ENCODE results near the gene RPL36.
A peak's percentile ranks its signal among the peaks of the same experiment; 100 is the strongest.
"Not testable (repeated sequence)": the region's sequence is repeated elsewhere in the genome, so short reads cannot be mapped to it uniquely, and the experiment has no call there.

Gene RPL36

DNA sequence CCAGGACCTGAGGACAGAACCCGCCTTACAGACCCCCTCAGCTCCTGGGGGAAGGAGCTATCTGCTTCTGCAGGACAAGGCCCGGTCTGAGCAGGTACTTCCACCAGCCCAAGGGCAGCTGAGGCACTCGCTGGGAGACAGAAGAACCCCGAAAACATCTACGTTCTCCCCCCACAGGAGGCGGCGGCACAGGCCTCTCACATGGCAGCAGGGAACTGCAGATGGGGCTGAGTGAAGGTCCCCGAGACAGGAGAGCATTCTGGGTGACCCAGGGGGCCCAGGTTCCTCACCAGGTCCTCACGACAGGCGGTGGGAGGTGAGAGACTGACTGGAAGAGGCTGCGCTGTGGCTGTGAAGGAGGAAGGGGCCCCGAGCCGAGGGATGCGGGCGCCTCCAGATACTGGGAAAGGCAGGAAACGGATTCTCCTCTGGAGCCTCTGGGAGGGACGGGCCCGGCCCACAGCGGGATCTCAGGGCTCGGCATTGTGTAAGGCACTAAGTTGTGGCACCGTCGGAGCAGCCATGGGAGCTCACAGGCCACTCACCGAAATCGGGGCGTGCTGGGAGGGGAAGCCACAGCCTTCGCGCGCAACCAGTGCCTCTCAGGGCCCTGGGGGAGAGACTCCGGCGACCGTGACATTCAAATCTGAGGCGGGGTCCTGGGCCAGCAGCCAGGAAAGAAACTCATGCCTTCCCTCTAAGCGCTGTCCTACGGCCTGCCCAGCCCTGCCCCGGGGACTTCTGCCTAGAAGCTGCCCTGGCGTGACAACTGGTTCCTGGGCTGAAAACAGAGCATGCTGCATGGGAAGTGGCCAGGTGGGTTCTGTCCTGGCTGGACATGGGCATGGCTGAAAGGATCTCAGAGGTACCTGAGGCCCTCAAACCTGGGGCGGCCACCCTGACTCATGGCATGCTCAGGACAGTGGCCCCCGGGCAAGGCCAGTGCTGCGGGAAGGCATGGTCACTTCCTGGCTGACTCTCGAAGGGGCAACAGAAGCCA, 14.0 kb downstream of the RPL36 start:
- DNase-seq, result no peak

DNA sequence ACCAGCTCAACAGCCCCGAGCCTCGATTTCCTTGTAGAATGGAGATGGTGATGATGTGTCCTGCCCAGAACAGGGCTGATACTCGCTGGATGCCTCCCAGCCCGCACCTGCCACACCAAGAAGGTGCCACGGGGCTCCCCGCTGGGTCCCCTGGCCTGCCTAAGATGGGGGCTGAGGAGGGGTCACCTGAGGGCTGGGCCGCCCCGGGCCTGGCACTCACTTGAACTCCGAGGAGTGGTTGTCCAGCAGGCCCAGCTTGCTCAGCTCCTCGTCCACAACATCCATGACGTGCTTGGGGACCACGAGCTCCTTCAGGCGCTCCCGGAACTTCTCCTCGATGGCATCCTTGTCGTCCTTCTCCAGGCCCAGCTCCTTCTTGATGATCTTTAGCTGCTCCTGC, 15.5 kb downstream of the RPL36 start:
- no peak for DNase-seq

DNA sequence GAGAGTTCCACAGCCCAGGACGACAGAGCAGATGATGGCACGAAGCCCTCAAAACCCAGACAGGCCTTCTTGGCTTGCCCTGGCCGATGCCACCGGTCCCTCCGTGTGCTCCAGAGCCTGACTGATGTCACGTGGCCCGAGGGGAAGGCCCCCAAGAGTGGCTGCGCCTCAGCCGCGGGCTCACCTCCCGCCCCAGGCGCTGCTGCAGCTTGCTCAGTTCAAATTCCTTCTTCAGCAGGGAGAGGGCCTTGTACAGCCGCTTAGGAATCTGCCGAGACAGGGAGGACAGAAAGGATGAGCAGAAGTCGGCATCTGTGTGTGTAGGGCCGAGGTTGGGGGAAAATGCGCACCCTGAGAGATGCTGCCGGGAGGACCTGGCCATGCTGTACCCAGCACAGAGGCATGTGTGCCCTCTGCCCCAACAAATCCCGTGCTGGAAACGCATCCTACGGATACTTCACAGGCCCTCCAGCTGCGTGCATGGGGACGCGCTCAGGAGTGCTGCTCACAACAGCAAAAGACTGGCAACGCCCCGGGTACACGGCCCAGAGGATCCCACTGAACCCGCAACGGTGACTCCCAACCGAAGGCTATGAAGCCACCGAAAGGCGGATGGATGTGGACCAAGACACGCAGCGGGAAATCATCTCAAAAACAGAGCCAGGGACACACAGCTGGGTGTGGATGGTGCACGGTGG, 16.9 kb downstream of the RPL36 start:
- DNase-seq, result no peak

DNA sequence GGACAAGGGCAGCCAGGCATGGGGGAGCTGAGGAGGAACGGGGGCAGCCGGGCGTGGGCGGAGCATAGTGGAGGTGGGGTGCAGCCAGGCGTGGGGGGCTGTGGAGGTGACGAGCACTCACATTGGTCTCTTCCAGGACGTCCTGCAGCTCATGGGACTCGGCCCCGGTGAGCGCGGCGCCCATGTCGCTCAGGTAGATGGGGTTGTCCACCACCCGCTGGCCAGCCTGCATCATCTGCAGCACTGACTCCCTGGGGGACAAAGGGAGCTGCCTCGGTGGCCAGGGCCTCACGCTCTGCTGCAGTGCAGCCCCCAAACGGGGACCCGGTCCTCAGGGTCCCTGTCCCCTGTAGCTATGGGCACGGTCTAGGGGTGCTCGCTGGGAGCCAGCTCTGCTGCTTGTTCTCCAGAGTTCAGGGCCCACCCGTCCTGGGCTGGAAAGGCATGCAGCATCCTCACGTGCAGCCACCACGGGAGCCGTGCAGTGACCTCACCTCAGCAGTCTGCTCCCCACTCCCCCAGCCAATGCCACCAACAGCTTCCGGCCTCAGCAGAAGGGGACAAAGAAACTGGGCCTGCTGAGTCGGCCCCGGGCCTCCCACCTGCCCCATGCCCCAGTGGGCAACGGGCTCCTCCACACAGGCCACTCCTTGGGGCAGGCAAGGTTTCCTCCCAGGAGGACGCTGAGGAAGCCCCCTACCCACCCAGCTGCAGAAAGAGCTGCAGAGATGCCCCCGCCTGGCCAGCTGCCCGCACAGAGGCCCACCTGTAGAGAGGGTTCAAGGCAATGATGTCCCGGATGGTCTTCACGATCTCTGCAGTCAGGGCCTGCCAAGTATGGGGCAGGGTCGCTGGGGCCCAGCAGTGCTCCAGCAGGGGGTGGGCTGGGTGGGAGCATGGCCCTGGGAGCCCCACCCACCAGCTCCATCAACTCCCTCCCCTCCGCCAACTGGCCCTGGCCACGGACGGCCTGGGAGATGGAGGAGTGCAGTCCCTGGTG, 17.8 kb downstream of the RPL36 start:
- DNase-seq, result no peak

DNA sequence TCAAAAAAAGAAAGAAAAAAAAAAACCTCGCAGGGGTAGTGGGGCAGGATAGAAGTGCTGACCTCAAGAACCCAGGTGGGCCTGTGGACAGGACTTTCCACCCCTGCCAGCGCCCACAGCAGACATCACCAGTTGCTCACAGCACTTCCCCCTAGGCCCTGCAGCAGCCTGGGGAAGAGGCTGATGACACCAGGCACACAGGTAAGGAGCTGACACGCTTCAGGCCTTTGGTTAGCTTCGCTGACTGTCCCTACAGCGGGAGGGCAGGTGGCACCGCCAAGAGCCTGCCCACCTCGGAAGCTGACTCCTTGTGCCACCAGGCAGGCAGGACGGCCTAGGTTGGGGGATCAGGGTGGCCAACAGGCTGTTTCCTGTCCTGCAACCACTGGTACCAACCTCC, 20.9 kb downstream of the RPL36 start:
- DNase-seq, result no peak

DNA sequence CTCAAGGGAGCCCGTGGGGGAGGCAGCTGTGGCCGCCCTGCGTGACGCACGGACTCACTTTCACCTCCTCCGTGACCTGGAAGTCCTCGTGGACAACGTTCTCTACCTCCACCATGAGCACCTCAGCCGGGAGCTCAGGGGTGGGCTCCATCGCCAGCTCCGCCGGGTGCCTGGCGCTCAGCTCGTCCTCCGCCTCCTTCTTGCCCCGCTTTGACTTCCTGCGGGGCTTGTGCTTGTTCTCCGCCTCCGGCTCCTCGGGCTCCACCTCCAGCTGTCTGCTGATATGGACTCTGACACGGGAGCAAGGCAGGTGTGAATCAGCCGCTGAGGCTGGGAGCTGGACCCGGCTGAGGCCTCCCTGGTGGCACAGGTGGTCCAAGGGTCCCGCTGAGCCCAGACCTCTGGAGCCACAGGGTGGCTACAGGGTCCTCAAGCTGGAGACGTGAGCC, 21.6 kb downstream of the RPL36 start:
- DNase-seq, result no peak

DNA sequence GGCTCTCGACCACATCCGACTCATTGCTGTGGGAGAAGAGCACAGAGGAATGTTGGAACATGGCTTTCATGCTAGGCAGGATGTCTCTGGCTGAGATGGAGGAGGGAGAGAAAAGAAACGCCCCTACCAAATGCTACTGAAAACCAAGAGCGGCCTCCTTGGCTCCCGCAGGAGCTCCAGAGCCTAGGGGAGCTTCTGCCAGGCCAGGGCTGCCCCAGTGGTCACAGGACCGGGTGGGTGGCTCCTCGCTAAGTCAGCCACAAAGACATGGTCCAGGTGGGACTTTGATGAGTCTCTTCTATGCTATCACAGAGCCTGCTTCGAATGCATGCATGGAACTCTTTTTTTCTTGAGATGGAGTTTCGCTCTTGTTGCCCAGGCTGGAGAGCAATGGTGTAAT, 23.1 kb downstream of the RPL36 start:
- no peak for DNase-seq

DNA sequence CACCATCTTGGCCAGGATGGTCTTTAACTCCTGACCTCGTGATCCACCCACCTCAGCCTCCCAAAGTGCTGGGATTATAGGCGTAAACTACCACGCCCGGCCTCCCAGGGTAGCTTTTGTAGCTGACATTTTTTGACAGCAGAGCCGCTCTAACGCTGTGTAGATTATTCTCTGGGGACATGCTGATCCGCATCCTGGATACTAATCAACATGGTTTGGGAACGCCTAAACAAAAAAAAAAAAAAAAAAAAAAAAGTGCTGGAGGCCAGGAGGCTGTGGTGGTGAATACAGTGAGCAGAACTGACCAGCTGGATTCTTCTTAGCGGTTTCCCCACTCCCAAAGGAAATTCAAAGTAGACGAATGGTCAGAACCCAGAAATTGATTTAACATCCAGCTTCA, 24.7 kb downstream of the RPL36 start:
- DNase-seq, result no peak

DNA sequence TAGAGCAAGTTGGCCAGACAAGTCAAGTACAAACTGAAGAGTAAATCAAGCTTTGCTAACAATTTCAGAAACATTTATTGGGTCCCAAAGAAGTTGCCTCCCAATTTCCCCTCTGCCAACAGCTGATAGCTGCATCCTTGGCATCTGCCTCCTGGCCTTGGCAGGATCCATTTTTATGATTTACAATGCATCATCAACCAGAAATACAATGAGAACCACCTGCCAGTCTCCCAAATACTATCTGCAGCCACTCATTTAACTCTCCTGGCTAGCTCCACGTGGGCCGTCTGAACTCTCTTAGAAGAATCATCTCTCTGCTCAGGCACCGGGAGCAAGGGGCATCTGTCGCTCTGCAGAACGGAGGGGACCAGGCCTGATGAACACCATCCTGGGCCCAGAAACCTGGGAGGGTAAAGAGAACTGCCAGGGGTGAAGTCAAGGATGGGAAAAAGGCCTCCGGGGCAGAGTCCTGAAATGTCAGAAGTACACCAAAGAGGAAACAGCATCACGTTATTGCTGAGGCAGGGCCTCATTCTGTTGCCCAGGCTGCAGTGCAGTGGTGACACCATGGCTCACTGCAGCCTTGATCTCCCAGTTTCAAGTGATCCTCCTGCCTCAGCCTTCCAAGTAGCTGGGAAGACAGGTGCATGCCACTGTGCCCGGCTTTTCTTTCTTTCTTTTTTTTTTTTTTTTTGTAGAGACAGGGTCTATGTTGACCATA, 27.3 kb downstream of the RPL36 start:
- DNase-seq, result no peak

DNA sequence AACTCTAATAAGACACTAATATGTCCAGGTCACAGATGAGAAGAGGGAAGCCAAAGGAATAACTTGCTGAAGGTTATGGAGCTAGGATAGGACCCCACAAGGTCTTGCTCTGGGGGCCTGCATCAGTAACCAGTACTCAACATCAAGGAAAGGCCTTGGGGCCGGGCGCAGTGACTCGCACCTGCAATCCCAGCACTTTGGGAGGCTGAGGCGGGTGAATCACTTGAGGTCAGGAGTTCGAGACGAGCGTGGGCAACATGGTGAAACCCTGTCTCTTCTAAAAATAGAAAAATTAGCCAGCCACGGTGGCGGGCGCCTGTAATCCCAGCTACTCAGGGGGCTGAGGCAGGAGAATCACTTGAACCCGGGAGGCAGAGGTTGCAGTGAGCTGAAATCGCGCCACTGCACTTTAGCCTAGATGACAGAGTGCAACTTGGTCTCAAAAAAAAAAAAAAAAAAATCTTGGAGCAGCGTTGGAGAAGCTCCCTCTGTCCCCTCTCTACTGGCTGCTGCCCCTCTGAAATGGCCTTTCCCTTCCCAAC, 28.0 kb downstream of the RPL36 start:
- no peak for DNase-seq

DNA sequence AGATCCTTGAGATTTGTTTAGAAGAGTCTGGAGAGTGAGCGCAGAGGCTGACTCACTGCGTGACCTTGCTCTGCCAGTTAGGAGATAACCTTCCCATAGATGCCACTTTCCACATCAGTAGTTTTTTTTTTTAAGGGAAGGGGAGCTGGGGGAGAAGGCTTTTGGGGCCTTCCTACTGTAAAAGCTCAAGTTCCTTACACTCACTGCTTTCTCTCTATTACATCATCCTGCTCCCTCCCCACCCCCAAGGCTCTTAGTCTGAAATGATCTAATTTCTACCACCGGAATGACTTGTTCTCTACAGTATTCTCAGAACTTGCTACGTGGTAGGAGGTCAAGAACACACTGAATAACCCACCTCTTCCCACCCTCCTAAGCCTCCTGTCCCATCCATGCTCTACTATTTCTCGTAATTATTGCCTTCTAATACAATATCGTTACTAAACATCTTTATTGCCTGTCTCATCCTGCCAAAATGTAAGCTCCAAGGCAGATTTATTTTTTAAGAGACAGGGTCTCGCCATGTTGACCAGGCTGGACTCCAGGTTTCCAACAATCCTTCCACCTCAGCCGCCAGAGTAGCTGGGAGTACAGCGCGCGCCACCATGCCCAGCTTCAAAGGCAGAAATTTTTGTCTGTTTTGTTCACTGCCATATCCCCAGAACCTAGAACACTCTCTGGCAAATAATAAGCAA, 28.6 kb downstream of the RPL36 start:
- DNase-seq, result no peak

DNA sequence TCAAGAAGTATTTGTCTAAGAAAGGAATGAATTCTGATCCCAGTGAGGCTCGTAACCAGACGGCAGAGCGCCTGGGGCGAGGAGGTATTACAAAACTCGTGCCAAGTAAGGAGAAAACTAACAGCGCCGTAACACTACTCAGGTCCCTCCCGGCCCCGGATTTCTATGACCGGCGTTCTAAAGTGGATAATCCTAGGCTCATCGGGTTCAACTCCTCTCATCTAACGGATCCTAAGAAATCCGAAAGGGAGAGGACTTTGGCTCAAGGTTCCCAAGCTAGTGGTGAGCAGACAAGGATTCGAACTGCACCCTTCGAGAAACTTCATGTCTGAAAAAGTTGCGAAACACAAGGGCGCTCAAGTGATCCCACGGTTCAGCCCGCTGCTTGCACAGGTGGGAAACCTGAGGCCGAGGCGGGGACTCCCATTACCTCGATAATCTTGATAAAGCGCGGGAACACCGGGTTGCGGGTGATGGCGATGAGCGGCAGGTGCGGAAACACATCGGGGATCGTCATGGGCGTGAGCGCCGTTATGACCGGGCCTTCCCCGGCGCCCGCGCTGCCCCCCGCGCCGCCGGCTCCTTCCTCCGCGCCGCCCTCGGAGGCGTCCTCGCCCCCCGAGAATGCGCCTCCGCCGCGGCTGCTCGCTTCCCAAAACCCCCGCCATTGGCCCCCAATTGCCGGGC, 29.3 kb downstream of the RPL36 start:
- peak in 1 of 51 donors; percentile 18 for DNase-seq

DNA sequence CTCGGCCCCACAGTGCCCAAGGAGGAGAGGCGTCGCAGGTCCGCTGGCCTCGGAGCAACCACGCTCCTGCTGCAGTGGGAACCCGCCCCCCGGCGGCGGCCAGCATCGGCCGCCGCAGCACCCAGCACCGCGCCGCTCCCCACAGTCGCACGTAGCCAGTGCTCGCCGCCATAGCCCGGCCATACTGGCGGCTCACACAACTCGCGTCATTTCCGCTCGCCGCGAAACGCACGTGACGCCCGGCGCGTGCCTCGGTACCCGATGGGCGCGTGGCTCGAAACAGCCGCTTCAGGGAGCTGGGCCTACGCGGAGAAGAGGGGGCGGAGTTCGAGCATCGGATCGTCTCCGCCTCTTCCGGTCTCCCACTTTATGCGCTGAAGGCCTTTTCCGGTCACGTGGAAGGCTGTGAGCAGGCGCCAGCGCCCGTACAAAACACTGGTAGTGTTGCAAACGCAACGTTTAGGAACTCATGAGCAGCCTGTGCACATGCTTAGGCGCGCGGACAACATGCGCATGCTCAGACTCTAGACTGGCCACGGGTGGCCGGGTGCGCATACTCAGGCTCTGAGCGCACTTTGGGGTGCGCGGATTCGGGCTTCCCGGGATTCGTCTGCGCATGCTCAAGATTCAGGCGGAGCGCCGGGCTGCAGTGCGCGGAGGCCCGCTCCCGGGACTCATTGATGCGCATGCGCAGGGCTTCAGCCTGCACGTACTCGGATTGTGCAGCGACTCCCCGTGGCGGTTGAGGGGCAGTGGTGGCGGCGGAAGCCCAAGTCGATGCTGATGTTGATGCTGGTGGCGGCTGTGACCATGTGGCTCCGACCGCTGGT, 30.1 kb downstream of the RPL36 start, which contains the start of the genes CATSPERD and LONP1:
Gene CATSPERD, plus strand, starts transcription at position 677 of the 830 bp plus-strand sequence. Its CDS starts 101 bp downstream, at position 778.
Gene LONP1, minus strand, starts transcription at position 186 of the 830 bp plus-strand sequence. Its CDS starts 14 bp downstream, at position 172.
- DNase-seq, result peak; percentile 89 to 100 (median 98)

DNA sequence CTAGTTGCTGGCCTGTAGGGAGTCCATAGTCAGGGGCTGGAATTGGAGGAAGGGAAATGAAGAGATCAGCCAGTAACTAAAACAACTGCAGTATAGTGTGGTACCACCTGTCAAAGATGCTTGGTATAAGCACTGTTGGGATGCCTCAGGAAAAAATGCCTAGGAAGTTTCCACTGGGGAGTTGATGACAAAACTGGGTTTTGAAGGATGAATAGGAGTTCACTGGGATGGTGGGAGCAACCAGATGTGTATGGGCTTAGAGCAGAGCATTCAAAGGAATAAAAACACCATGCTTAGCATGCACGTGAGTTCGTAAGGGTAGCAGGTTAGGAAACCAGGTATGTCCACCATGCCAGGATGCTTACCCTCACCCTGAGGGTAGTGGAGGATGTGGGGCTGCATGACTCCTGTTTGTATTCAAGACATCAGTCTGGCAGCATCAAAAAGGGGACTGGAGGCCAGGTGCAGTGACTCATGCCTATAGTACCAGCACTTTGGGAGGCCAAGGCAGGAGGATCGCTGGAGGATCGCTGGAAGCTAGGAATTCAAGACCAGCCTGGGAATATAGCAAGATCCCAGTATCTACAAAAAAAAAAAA, 37.5 kb downstream of the RPL36 start:
- no peak for DNase-seq

DNA sequence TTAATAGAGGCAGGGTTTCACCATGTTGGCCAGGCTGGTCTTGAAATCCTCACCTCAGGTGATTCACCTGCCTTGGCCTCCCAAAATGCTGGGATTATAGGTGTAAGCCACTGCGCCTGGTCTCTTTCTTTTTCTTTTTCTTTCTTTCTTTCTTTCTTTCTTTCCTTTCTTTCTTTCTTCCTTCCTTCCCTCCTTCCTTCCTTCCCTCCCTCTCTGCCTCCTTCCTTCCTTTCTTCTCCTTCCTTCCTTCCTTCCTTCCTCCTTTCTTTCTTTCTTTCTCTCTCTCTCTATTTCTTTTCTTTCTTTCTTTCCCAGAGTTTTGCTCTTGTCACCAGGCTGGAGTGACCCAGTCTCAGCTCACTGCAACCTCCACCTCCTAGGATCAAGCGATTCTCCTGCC, 43.1 kb downstream of the RPL36 start:
- DNase-seq, result not testable (repeated sequence)

DNA sequence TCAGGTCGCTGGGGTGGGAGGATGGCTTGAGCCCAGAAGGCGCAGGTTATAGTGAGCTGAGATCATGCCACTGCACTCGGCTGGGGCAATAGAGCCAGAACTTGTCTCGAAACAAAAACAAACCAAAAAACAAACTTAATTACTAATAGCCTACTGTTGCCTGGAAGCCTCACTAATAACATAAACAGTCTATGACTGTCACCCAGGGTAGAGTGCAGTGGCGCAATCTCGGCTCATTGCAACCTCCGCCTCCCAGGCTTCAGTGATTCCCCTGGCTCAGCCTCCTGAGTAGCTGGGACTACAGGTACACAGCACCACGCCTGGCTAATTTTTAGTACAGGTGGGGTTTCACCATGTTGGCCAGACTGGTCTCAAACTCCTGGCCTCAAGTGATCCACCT, 48.3 kb downstream of the RPL36 start:
- DNase-seq, result no peak
